Epithelial cell of prostate (primary cell): ENCODE measurements around the gene LTBP2.
"Not testable (repeated sequence)": the region's sequence is repeated elsewhere in the genome, so short reads cannot be mapped to it uniquely, and the experiment has no call there.

ENCODE experiments used
- DNase-seq: peaks from one replicate; pipeline ENCODE4 v3.0.0-alpha.2; 2011; ENCODE audit warnings: low read depth, low spot score
- H3K27ac ChIP-seq: fragments of 450-650 bp; 2 replicates; pipeline ENCODE4 v1.5.1; 2017; ENCODE audit warnings: mild to moderate bottlenecking

LTBP2 gene

GRCh38 chr14:74474376-74474775, 137.7 kb downstream of the LTBP2 start:
- H3K27ac ChIP-seq: no peak overlapping the region
- DNase-seq: no peak

- DNase-seq: no peak
- H3K27ac ChIP-seq: no peak overlapping the region
Measured at GRCh38 chr14:74472601-74473000, 139.4 kb downstream of the LTBP2 start.

- no peak overlapping the region for H3K27ac ChIP-seq
- DNase-seq: no peak
Measured at GRCh38 chr14:74469548-74470518, 142.2 kb downstream of the LTBP2 start.

GRCh38 chr14:74468513-74468912, 143.5 kb downstream of the LTBP2 start:
- H3K27ac ChIP-seq: no peak overlapping the region
- no peak for DNase-seq

- no peak for DNase-seq
Measured at GRCh38 chr14:74465335-74465734, 146.7 kb downstream of the LTBP2 start.

GRCh38 chr14:74464785-74465184, 147.3 kb downstream of the LTBP2 start:
- no peak for DNase-seq
- no peak overlapping the region for H3K27ac ChIP-seq

More at GRCh38 chr14:74465335-74465734, 146.7 kb downstream of the LTBP2 start:
- H3K27ac ChIP-seq: no peak overlapping the region

- no peak overlapping the region for H3K27ac ChIP-seq
- no peak for DNase-seq
Measured at GRCh38 chr14:74463697-74464096, 148.3 kb downstream of the LTBP2 start.

- H3K27ac ChIP-seq: no peak overlapping the region
- no peak for DNase-seq
Measured at GRCh38 chr14:74462993-74463392, 149.0 kb downstream of the LTBP2 start.

- no peak for DNase-seq
- H3K27ac ChIP-seq: no peak overlapping the region
Measured at GRCh38 chr14:74459976-74460375, 152.1 kb downstream of the LTBP2 start.

GRCh38 chr14:74459289-74459946, 152.6 kb downstream of the LTBP2 start:
- DNase-seq: no peak
- H3K27ac ChIP-seq: no peak overlapping the region

GRCh38 chr14:74457565-74457895, 154.5 kb downstream of the LTBP2 start:
- no peak for DNase-seq
- no peak overlapping the region for H3K27ac ChIP-seq

- no peak for DNase-seq
- no peak overlapping the region for H3K27ac ChIP-seq
Measured at GRCh38 chr14:74456684-74457564, 155.1 kb downstream of the LTBP2 start.

- not testable (repeated sequence) for H3K27ac ChIP-seq, DNase-seq
Measured at GRCh38 chr14:74454397-74454796, 157.6 kb downstream of the LTBP2 start.
